Heart left ventricle (tissue), 16 donors: ENCODE results near the gene SLC39A11. TPM values are rescaled to one million over a fixed set of nuclear protein-coding genes. Genes with fewer than 3 reads are reported as not detected.

Experiments used
- ATAC-seq, 4 donors: fragments of 200-7000 bp; cut with Tn5 transposase; one replicate each; pipeline ENCODE4 v1.9.1; 2020 to 2022; ENCODE audit warnings: moderate library complexity in 4 of 4, mild to moderate bottlenecking in 3 of 4, moderate number of reproducible peaks in 1 of 4
- DNase-seq, 5 donors: peaks; one replicate each; pipeline ENCODE4 v3.0.0-alpha.2; 2020
- H3K27ac ChIP-seq, 12 donors: fragments of 200-600 bp; sonication (generic) in 4 of 12; one replicate each; pipeline versions ENCODE4 v1.5.0 to v1.8.0; 2016 to 2022; ENCODE audit warnings: mild to moderate bottlenecking in 2 of 12
- H3K27me3 ChIP-seq, 9 donors: fragments of 200-600 bp; sonication (generic) in 2 of 9; one replicate each; pipeline versions ENCODE4 v1.5.1 to v1.8.0; 2016 to 2022; ENCODE audit warnings: mild to moderate bottlenecking in 3 of 9
- H3K36me3 ChIP-seq, 9 donors: fragments of 200-600 bp; sonication (generic) in 2 of 9; one replicate each; pipeline versions ENCODE4 v1.5.0 to v1.8.0; 2018 to 2022; ENCODE audit warnings: mild to moderate bottlenecking in 2 of 9
- H3K4me1 ChIP-seq, 12 donors: fragments of 200-600 bp; sonication (generic) in 4 of 12; one replicate each; pipeline versions ENCODE4 v1.5.0 to v1.8.0; 2016 to 2022; ENCODE audit warnings: mild to moderate bottlenecking in 3 of 12
- H3K4me3 ChIP-seq, 12 donors: fragments of 200-600 bp; sonication (generic) in 4 of 12; one replicate each; pipeline versions ENCODE4 v1.5.0 to v1.8.0; 2017 to 2022; ENCODE audit warnings: mild to moderate bottlenecking in 9 of 12, moderate library complexity in 4 of 12
- H3K9me3 ChIP-seq, 12 donors: fragments of 200-600 bp; sonication (generic) in 4 of 12; one replicate each; pipeline versions ENCODE4 v1.5.0 to v1.8.0; 2016 to 2022; ENCODE audit warnings: mild to moderate bottlenecking in 1 of 12
- POLR2A ChIP-seq, 2 donors: fragments of 450-650 bp; IDR thresholded peaks; one replicate each; pipeline ENCODE4 v1.6.1; 2017; ENCODE audit warnings: antibody characterized with exemption in 2 of 2, mild to moderate bottlenecking in 2 of 2, moderate library complexity in 2 of 2
- WGBS, 4 donors: extraction: QIAGEN DNeasy Blood & Tissue Kit in 2 of 4; methylation state at CpG; one replicate each; pipeline versions ENCODE4 v1.1.5 to v1.1.7; 2013 to 2018; 5-methylcytosine and 5-hydroxymethylcytosine counted together
- intact Hi-C, 10 donors: fragments of 100-400 bp; cut with DNase I; formaldehyde crosslinking; loops; one replicate each; pipeline versions ENCODE4 v1.11.1 to v1.14.2; 2022
- polyA plus RNA-seq, 2 donors: library from polyadenylated mRNA; stranded (reverse); fragments of 200-250 nt; gene quantifications; one replicate each; pipeline ENCODE4 v1.2.3, GENCODE V29; 2013
- total RNA-seq, 9 donors: library from RNA; depleted of rRNA in 2 of 9; stranded (reverse); fragments of >200 nt in 2 of 9; fragmentation: NEBNext Ultra II Directional in 3 of 9; extraction: Animal tissue kit (Norgen Biotek cat#: 25700) in 3 of 9; gene quantifications; one replicate each; pipeline versions ENCODE4 v1.1.0 to v1.2.4, GENCODE V29; 2016 to 2023
- TF ChIP-seq, protein P1 (sequence below), 12 donors: fragments of 200-600 bp; sonication (generic) in 4 of 12; IDR thresholded peaks; one replicate each; pipeline versions ENCODE4 v1.5.0 to v1.8.0; 2018 to 2022; ENCODE audit warnings: antibody characterized with exemption in 12 of 12, mild to moderate bottlenecking in 5 of 12
- donor health status: ischemic (EF 13 %, LVEDD 7.1; RV severe dilation, severe dysfunction).
- donor health status: healthy with polysubstance abuse.
- donor health status: DM: no; HTN: yes; CAD: no.
- donor health status: DM: no; HTN: no; CAD: no.
- donor health status: ischemic (EF 25% LVEDD 6.9; RV normal size, moderate dysfunction).
- donor health status: ischemic (EF 25% LVEDD 5.7; RV mildly dilated, moderate dysfunction).
- donor health status: healthy.
- donor health status: DM: yes; HTN: yes; CAD: no.
- donor health status: ischemic (EF 35%, LVEDD 5.7; RV mildly dilated, moderate dysfunction).
- donor health status: nonischemic (EF 11% LVEDD 7.7; RV severe dilation, severe dysfunction).
- donor health status: DM: yes; HTN: yes; CAD: no.
- donor health status: PGD.
- donor health status: ischemic (EF 29% LVEDD 5.4; RV normal size, mild dysfunction).
- donor health status: nonischemic (EF 23%, LVEDD 6.1; RV moderate dilation, normal function).

SLC39A11 gene
- total and polyA plus RNA-seq, 11 donors = 2.5 to 23.3 (median 8.4) TPM

- 70 to 84% (median 78%) methylated on average over 6 of the region's 6 CpGs for WGBS, 4 donors
- no peaks in the 10 kb centered on the region for H3K36me3 ChIP-seq
- H3K4me3 ChIP-seq = no peak overlapping the region
- ATAC-seq = no peak
- no peaks in the 10 kb centered on the region for H3K9me3 ChIP-seq
- DNase-seq = peak in 1 of 5 donors; percentile 36
- H3K27me3 ChIP-seq = peaks cover 0 to 8% (median 0%) of the 10 kb centered on the region in 9 donors
- intact Hi-C loops = loop anchor here in 1 of 10 donors (10.0 kb wide), 1 partner anchor 112 kb away; no protein-coding TSS in a partner anchor
- H3K27ac ChIP-seq = no peak overlapping the region
- H3K4me1 ChIP-seq = peaks cover 0 to 14% (median 7%) of the 10 kb centered on the region in 12 donors
- TF ChIP-seq, protein P1, sequence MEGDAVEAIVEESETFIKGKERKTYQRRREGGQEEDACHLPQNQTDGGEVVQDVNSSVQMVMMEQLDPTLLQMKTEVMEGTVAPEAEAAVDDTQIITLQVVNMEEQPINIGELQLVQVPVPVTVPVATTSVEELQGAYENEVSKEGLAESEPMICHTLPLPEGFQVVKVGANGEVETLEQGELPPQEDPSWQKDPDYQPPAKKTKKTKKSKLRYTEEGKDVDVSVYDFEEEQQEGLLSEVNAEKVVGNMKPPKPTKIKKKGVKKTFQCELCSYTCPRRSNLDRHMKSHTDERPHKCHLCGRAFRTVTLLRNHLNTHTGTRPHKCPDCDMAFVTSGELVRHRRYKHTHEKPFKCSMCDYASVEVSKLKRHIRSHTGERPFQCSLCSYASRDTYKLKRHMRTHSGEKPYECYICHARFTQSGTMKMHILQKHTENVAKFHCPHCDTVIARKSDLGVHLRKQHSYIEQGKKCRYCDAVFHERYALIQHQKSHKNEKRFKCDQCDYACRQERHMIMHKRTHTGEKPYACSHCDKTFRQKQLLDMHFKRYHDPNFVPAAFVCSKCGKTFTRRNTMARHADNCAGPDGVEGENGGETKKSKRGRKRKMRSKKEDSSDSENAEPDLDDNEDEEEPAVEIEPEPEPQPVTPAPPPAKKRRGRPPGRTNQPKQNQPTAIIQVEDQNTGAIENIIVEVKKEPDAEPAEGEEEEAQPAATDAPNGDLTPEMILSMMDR (IDR thresholded peaks at IDR 0.05) = no peak
- no peak for TF ChIP-seq POLR2A (IDR thresholded peaks at IDR 0.05)
Observed at GRCh38 chr17:73096866-73097265, 4.4 kb upstream of the SLC39A11 start.

GRCh38 chr17:73096211-73096610, 3.7 kb upstream of the SLC39A11 start:
- Histone ChIP-seq H3K36me3 (no peaks in the 10 kb centered on the region), H3K27ac (no peak overlapping the region), H3K27me3 (peaks cover 0 to 8% (median 0%) of the 10 kb centered on the region in 9 donors), H3K4me1 (peaks cover 0 to 20% (median 12%) of the 10 kb centered on the region in 12 donors), H3K4me3 (no peak overlapping the region), H3K9me3 (no peaks in the 10 kb centered on the region)
- TF ChIP-seq, protein P1 (IDR thresholded peaks at IDR 0.05) = no peak
- TF ChIP-seq POLR2A (IDR thresholded peaks at IDR 0.05) = no peak
- intact Hi-C loops = loop anchor here in 1 of 10 donors (10.0 kb wide), 1 partner anchor 111 kb away; no protein-coding TSS in a partner anchor
- WGBS, 4 donors = 86 to 92% (median 88%) methylated on average over 6 of the region's 6 CpGs
- ATAC-seq (no peak), DNase-seq (no peak)

DNA sequence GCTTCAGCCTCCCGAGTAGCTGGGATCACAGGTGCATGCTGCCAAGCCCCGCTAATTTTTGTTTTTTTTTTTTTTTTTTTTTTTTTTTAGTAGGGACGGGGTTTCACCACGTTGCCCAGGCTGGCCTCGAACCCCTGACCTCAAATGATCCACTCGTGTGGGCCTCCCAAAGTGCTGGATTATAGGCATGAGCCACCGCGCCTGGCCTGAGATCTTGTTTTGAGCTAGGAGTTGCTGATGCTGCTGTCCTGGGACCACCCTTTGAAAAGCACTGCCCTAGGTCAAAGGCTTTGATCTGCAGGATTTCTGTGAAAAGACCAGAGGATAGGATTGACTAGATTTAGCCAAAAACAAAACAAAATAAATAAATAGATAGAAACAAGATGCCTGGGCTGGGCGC, 798 bp upstream of the SLC39A11 start:
- WGBS, 4 donors = 73 to 84% (median 81%) methylated on average over 9 of the region's 9 CpGs
- ATAC-seq (no peak), DNase-seq (no peak)
- intact Hi-C loops = loop anchor here in 3 of 10 donors (5.0 to 10.0 kb wide), 3 partner anchors 99 to 108 kb away; partner anchors contain the start of gene COG1 (in 1 of the 3)
- H3K27ac ChIP-seq = peak overlapping the region in 1 of 12 donors; percentile 74
- H3K4me3 ChIP-seq = peak overlapping the region in 9 of 12 donors; percentile 58 to 87 (median 76)
- H3K4me1 ChIP-seq = peaks cover 0 to 31% (median 13%) of the 10 kb centered on the region in 12 donors
- H3K36me3 ChIP-seq = peaks cover 0 to 3% (median 0%) of the 10 kb centered on the region in 9 donors
- no peak for TF ChIP-seq POLR2A (IDR thresholded peaks at IDR 0.05)
- TF ChIP-seq, protein P1 (IDR thresholded peaks at IDR 0.05) = no peak
- H3K27me3 ChIP-seq = peaks cover 0 to 5% (median 0%) of the 10 kb centered on the region in 9 donors
- no peaks in the 10 kb centered on the region for H3K9me3 ChIP-seq

- DNase-seq (peak in 3 of 5 donors; percentile 18 to 40 (median 37)), ATAC-seq (peak; percentile 21 to 62 (median 42))
- WGBS, 4 donors = 8 to 16% (median 12%) methylated on average over 17 to 20 of the region's 20 CpGs
- H3K4me3 ChIP-seq = peak overlapping the region; percentile 25 to 87 (median 72)
- H3K27me3 ChIP-seq = no peaks in the 10 kb centered on the region
- TF ChIP-seq, protein P1 (IDR thresholded peaks at IDR 0.05) = no peak
- no peak for TF ChIP-seq POLR2A (IDR thresholded peaks at IDR 0.05)
- intact Hi-C loops = loop anchor here in 3 of 10 donors (5.0 to 10.0 kb wide), 3 partner anchors 100 to 107 kb away; partner anchors contain the start of gene COG1 (in 1 of the 3)
- peak overlapping the region in 11 of 12 donors; percentile 17 to 78 (median 71) for H3K27ac ChIP-seq
- peaks cover 0 to 31% (median 13%) of the 10 kb centered on the region in 12 donors for H3K4me1 ChIP-seq
- H3K36me3 ChIP-seq = peaks cover 0 to 16% (median 8%) of the 10 kb centered on the region in 9 donors
- no peaks in the 10 kb centered on the region for H3K9me3 ChIP-seq
Observed at GRCh38 chr17:73091770-73092522, 542 bp downstream of the SLC39A11 start.
